Hematopoietic multipotent progenitor cell treated with erythropoietin and hydrocortisone succinate and interleukin-3 and kit ligand, for 6 days (in vitro differentiated cells): ENCODE results near the gene BTG2.
A peak's percentile ranks its signal among the peaks of the same experiment; 100 is the strongest.

Source experiments
- DNase-seq: peaks from one replicate; pipeline ENCODE4 v3.0.0-alpha.2; 2015

BTG2 gene

DNA sequence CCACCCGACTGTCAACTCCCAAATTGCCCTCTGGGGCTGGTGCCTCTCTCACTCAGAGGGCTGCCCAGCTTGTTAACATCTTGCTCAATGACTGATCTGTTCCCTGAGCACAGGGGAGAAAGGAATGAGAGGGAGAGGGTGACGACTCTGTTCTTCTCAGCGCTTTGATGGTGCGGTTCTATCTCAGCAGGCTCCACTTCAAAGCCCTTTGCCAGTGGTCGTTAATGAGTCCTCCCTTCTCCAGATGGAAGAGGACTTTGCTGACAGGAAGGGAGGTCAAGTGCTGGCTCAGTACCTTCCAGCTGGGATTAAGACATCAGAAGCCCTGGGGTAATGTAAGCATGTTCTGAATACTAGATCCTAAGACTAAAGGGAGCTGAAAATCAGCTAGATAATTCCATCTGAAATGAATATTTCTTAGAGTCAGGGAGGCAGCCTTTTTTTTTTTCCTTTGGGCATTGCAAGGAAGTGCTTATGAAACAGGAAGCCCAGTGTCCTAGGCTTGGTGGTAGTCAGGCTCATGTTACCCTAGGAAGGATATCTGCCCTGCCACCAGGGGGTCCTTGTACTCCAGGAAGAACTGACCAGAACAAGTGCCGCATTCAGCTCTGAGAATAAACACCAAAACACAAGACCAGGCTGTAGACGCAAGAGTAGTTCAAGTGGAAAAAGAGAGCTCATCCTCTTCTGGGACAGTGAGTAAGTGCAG, 40.9 kb downstream of the BTG2 start:
- DNase-seq, result no peak

- DNase-seq, result no peak
Observed at GRCh38 chr1:203346769-203347102, 41.4 kb downstream of the BTG2 start.

- DNase-seq, result no peak
Observed at GRCh38 chr1:203349166-203349565, 43.8 kb downstream of the BTG2 start.

GRCh38 chr1:203349773-203350524, 44.6 kb downstream of the BTG2 start:
- no peak for DNase-seq

DNA sequence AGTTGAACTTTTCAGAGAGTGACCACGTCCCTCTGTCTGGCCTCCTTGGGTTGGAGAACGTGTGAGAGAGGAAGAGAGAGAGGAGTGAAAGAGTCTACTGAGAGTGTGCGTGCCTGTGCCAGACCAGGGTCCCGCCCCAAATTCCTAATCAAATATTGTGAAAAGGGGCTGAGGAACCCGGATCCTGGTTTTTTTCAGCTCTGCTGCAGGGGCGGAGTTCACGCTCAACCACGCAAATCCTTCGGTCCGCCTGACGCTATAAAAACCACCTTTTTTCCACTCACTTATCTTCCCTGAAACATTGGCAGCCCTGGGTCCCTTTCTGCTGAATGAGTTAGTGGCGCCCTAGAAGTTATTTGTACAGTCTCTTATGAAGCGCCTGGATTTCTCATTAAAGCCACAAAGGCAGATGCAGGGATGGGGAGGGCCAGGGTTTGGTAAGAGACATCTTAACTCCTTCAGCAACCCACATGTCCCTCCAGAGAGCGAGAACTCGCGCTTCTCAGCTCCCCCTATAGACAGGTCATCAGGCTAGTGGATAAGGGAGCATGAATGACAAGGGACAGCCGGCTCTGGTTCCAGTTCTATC, 45.8 kb downstream of the BTG2 start, which contains the start of gene FMOD:
Gene FMOD (minus strand): TSS at position 86 of the 589 bp plus-strand sequence. CDS start 2,852 bp downstream, outside the sequence.
- DNase-seq, result peak; percentile 34

DNA sequence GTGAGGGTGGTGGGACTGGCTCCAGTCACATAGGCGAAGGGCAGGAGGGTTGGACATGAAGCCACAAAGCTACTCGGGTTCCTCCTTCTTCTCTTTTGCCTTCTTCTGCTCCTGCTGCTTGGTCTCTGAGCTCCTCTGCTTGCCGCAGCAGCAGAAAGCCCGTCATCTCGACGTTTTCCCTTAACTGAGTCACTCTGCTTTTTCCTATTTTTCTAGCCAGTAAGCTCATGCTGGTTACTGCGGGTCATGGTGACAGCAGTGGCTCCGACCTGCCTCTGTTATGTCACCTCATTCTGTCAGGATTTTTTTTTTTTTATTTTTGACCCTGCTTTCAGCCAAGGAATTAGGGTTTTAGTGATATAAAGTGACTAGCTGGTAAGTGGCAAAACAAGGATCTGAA, 48.2 kb downstream of the BTG2 start:
- no peak for DNase-seq

DNA sequence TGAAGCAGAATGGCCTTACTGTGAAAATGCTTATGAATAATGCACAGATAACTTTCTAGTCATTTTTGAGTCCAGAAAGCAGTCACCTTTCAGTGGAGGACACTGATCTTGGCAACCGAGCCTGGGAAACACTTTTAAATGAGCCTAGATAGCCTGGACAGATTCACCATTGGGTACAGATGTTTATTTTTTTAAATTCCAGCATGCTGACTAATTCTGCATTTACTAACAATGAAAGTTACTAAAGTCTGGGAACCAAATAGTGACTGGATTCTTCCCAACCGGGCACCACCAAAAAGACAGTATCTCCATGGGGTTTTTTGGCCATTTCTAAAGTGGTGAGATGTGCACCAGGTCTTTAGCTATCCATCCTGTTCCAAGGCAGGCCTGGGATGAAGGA, 48.9 kb downstream of the BTG2 start:
- DNase-seq, result no peak

GRCh38 chr1:203359010-203359571, 53.8 kb downstream of the BTG2 start:
- DNase-seq, result no peak
